ENCODE results near the gene CD180.
"Not testable (repeated sequence)": the region's sequence is repeated elsewhere in the genome, so short reads cannot be mapped to it uniquely, and the experiment has no call there.

The CD180 gene

GRCh38 chr5:67187006-67187715 lies 9.4 kb downstream of the CD180 start:
- DNase-seq = no peak

- DNase-seq = no peak
These were observed 12.7 kb downstream of the CD180 start for GRCh38 chr5:67183859-67184258.

- DNase-seq = peak; percentile 52
These were observed 14.3 kb downstream of the CD180 start for GRCh38 chr5:67182301-67182790.

GRCh38 chr5:67181648-67182221 lies 14.9 kb downstream of the CD180 start:
- no peak for DNase-seq

GRCh38 chr5:67179697-67180361 lies 16.8 kb downstream of the CD180 start:
- DNase-seq = no peak

- DNase-seq = no peak
These were observed 17.6 kb downstream of the CD180 start for GRCh38 chr5:67178966-67179365.

- no peak for DNase-seq
These were observed 18.5 kb downstream of the CD180 start for GRCh38 chr5:67178085-67178484.

- no peak for DNase-seq
These were observed 19.7 kb downstream of the CD180 start for GRCh38 chr5:67176936-67177335.

GRCh38 chr5:67173959-67174358 lies 22.6 kb downstream of the CD180 start:
- no peak for DNase-seq

- DNase-seq = not testable (repeated sequence)
These were observed 23.2 kb downstream of the CD180 start for GRCh38 chr5:67173351-67173750.

- no peak for DNase-seq
These were observed 25.8 kb downstream of the CD180 start for GRCh38 chr5:67170767-67171166.

- no peak for DNase-seq
These were observed 28.5 kb downstream of the CD180 start for GRCh38 chr5:67168069-67168468.

GRCh38 chr5:67166460-67167285 lies 29.9 kb downstream of the CD180 start:
- DNase-seq = no peak

GRCh38 chr5:67165526-67166459 lies 30.8 kb downstream of the CD180 start:
- peak; percentile 86 for DNase-seq

- no peak for DNase-seq
These were observed 31.6 kb downstream of the CD180 start for GRCh38 chr5:67164856-67165525.

- DNase-seq = no peak
These were observed 32.6 kb downstream of the CD180 start for GRCh38 chr5:67163863-67164595.

- DNase-seq = no peak
These were observed 33.3 kb downstream of the CD180 start for GRCh38 chr5:67163231-67163756.

GRCh38 chr5:67161767-67162166 lies 34.8 kb downstream of the CD180 start:
- DNase-seq = no peak

GRCh38 chr5:67160985-67161384 lies 35.6 kb downstream of the CD180 start:
- no peak for DNase-seq

- DNase-seq = no peak
These were observed 36.3 kb downstream of the CD180 start for GRCh38 chr5:67160272-67160671.
